ENCODE data around the gene PRKACA.

GRCh38 chr19:14156971-14157717 is 39.6 kb upstream of the PRKACA start:
- TF ChIP-seq CTCF (conservative IDR thresholded peaks at IDR 0.05) (no peak), ZFX (IDR thresholded peaks at IDR 0.05) (no peak)

Data from C4-2B (cell line).